NCI-H345 treated with DMSO at 0.1 percent for 48 hours (cell line): ENCODE results near the gene FUS.
"Not testable (repeated sequence)": the region's sequence is repeated elsewhere in the genome, so short reads cannot be mapped to it uniquely, and the experiment has no call there.

Source experiments
- DNase-seq: peaks from one replicate; lab custom pipeline; 2025; ENCODE audit not compliant: unreplicated experiment; lab: John Stamatoyannopoulos, UW

Gene FUS

DNA sequence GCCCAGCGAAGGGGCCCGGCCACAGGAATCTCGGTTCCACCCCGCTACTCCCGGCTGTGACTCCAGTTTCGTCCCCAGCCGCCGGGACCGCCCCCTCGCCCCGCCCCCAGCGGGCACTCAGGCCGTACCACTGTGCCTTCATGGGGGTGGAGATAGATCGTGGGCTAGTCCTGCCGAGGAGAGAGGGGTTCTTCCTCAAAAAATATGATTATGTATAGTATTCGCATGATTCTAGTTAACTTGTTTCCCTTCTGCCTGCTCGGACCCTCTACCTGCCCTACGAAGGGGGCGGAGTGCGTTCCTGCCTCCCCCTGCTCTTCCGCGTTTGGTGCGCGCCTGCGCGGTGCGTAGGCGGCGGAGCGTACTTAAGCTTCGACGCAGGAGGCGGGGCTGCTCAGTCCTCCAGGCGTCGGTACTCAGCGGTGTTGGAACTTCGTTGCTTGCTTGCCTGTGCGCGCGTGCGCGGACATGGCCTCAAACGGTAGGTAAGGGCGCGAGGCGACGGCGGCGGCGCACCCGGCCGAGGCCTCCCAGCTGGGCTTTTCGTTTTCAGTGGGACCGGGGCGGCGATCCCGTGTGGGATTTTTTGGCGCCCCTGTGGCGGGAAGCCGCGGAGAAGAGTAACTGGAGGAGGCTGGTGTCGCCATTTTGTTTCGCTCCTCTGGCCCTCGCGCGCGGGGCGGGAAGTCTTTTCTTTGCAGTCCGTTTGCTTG, at the start of gene FUS:
Gene FUS (plus strand): TSS at position 393 of the 713 bp plus-strand sequence. CDS start 76 bp downstream, at position 469.
- peak; percentile 94 for DNase-seq

DNA sequence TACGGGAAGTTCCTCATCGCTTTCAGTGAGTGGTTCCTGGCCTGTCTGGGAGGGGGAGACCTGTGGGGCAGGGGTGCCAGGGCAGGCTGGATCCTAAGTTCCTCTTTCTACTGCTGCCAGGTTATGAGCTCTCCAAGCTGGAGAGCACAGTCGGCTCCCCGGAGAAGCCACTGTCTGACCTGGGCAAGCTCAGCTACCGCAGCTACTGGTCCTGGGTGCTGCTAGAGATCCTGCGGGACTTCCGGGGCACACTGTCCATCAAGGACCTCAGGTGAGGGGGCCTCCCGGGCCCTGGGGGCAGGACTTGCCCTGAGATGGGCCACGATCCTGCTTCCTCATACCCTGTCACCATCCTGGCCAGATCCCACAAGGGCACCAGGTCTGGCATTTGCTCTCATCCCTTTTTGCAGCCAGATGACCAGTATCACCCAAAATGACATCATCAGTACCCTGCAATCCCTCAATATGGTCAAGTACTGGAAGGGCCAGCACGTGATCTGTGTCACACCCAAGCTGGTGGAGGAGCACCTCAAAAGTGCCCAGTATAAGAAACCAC, 49.5 kb upstream of the FUS start:
- DNase-seq, result no peak

- no peak for DNase-seq
Observed at GRCh38 chr16:31130899-31131298, 49.0 kb upstream of the FUS start.

DNA sequence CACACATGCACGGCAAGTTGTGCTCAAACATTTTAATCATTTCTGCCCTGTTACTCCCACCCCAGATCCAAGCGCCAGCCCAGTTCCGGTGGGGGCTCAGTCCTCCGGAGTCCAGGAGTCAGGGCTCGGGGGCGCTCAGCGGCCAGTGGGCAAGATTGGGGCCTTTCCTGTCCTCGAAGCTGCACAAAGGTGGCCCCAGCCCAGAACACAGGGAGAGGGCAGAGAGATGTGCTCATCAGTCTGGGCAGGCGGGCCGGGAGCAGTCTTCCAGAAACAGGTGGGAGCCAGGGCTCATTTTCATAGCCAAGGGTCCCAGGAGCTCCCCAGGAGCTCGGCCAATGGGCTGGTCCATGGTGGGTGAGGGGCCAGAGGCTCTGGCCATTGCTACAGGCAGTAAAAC, 48.5 kb upstream of the FUS start:
- DNase-seq, result no peak

- DNase-seq, result no peak
Observed at GRCh38 chr16:31131841-31132271, 48.1 kb upstream of the FUS start.

DNA sequence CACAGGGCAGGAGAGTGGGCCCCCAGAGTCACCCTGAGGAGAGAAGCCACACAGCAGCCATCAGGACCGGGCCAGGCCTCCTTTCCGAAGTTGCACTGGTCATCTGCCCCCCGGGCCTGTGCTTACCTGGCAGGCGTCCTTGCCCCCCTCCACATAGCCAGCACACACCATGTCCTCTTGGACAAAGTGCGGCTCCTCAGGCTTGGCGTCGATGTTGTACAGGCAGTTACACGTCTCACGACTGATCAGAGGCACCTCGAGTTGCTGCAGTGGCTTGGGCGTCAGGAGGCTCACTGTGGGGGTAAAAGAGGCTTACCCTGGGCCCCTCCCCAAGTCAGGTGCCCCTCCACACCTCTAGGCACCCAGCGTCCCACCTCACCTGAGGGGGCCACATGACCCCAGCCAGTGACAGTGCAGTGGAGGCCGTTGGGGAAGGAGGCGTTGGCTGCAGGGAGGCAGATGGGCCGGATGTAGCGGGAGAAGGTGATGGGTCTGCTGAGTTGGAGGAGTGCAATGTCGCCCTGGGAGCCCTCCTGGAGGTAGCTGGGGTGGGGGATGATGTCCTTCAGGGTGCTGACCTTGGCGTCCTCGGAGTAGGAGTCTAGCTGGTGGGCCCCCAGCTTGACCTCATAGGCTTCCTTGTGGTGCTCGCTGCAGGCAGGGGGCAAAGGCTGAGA, 47.5 kb upstream of the FUS start:
- DNase-seq, result no peak

- no peak for DNase-seq
Observed at GRCh38 chr16:31133046-31133501, 46.9 kb upstream of the FUS start.

DNA sequence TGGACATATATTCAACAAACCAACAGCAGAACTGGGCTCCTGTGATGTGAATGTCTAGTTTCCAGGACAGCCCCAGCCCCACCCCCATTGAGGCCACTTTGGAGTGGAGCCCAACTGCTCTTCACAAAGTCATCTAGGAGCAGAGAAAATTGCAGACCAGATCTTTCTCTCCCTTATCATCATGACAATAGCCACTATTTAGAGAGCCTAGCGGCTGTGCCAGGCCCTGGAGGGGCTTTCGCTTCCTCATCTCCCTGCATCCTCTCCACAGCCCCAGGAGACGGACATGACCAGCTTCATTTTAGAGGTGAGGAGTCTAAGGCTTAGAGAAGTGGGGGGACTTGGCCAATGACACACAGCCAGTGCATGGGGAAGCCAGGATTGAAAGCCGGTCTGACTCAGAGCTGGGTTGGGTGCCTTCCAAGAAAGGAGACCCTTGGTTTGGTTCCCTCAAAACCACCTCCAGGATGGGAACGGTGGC, 45.8 kb upstream of the FUS start:
- no peak for DNase-seq

- DNase-seq, result no peak
Observed at GRCh38 chr16:31134625-31135534, 45.1 kb upstream of the FUS start.

DNA sequence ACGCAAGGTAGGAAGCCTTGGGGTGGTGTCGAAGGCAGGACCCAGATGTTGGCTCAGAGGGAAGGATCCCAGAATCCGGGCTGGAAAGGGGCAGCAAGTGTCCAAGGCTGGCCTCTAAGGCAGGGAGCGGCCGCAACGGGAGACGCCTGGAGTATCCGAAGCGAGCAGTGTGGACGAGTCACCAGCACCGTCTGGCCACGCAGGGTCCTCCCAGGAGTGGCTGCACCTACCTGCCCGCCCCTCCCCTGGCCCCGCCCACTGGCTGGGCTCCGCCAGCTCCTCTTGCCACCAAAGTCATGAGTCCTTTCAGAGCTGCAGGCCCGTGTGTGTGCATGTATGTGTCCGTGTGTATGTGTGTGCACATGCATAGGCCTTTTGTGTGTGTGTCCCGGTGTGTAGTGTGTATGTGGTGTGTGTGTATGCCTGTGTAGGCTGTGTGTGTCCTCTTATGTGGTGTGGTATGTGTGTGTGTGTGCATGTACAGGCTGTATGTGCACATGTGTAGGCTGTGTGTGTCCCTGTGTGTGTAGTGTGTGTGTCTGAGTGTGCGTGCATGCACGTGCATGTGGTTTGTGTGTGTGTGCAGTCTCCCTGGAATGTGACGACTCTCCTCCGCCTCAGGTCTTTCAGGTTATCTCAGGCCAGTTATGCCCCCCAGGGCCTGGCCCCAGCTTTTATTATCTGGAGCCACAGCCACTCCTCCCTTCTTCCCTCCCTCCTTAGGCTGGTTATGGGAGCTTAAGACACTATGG, 44.2 kb upstream of the FUS start, which contains the start of gene PRSS8:
Gene PRSS8 (minus strand): TSS at position 193 of the 752 bp plus-strand sequence. CDS start 229 bp downstream, outside the sequence.
- no peak for DNase-seq

GRCh38 chr16:31136287-31136662, 43.7 kb upstream of the FUS start:
- no peak for DNase-seq

- not testable (repeated sequence) for DNase-seq
Observed at GRCh38 chr16:31136822-31137499, 43.0 kb upstream of the FUS start.

DNA sequence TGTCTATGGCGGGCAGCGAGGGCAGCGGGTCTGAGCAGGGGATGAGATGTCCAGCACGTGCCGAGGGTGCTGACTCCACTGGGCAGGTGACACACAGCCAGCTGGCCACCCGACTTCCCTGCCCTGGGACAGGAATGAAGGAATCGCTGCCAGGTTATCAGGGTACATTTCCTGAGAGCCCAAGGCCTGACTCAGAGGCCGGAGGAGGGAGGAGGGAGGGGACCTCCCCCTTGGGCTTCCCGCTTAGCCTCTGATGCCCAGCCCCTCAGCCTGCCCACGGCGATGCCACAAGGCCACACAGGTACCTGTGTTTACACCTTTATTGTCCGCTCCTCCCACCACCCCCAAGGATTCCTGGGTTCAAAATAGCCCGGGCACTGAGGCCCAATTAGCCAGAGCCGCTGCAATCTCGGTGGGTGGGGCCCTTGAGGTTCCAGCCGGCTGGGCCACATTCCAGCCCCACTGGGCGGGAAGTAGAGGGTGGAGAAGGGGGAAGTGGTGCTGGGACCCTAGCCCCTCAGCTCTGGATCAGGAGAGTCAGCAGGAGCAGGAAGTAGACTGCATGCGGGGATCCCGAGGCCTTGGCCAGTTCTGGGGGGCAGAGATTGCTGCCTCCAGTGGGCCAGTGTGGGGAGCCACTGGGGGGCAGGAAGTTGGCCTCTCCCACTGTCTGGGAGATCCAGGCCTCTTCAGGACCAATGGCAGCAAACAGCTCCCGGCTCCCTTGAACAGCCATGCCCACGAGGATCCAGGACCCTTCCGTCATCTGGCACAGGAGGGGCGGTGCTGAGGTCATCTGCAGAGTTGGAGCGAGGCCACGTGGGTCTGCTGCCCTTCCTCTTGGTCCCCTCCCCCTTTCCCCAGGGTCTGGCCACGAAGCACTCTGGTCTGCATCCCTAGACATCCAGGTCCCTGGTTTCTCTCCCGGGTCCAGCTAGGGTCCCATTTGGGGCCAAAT, 41.0 kb upstream of the FUS start:
- DNase-seq, result no peak

GRCh38 chr16:31141071-31141469, 38.9 kb upstream of the FUS start:
- not testable (repeated sequence) for DNase-seq

- DNase-seq, result no peak
Observed at GRCh38 chr16:31141489-31142108, 38.3 kb upstream of the FUS start.

DNA sequence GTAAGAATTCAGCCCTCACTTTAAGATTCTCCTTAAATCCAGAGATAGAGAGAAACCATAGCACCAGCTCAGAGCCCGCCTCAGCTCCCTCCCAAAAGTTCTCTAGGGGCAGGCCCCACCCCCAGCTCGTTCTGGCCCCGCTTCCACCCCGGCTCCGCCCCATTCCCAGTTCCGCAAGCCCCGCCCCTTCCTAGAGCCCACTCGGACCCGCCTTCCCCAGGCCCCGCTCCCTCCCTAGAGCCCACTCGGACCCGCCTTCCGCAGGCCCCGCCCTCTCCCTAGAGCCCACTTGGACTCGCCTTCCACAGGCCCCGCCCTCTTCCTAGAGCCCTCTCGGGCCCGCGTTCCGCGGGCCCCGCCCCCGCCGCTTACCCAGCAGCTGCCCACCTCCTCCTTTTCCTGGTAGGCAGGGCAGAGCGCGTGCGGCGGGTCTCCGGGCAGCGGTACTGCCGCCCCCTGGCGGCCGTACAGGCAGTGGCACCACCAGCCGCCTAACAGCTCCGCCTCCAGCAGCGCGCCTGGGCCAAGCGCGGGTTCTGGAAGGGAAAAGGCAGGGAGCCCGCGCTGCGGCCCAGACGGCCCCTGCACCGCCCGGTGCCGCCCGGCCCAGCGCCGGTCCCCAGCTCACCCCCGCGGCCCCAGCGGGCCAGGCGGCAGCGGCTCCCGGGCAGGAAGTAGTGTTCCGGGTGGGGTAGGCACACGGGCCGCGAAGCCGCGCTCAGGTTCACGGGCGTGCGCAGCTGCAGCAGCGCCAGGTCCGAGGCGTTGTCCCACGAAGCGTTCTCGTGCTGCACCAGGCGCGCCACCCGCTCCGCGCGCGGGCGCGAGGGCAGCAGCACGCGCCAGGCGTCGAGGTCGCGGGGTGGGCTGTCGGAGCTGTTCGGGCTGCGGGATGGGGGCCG, 37.6 kb upstream of the FUS start:
- DNase-seq, result peak; percentile 99
